Kidney glomerular epithelial cell (primary cell): ENCODE measurements around the gene CNTNAP5.

Experiments
- DNase-seq: peaks from one replicate; lab custom pipeline; 2025; lab: John Stamatoyannopoulos, UW

The CNTNAP5 gene

DNA sequence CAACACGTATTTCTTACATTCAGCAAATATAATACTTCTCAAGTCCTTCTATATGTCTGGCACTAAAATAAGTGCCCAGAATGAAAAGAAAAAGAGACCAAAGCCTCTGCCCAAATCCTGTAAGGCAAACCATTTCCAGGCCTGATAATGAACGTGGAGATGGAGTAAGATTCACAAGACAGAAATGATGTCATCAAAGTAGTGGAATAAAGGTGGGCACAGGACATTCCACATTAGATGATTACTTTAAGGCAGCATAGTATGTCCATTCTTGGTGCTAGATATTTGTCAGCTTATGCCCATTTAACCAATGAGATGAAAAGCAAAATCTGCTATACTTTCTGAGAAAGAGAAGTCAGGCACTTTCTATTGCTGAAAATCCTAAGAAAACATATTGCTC is 38.5 kb downstream of the CNTNAP5 start:
- DNase-seq = no peak

GRCh38 chr2:124065636-124066035 is 40.5 kb downstream of the CNTNAP5 start:
- no peak for DNase-seq

DNA sequence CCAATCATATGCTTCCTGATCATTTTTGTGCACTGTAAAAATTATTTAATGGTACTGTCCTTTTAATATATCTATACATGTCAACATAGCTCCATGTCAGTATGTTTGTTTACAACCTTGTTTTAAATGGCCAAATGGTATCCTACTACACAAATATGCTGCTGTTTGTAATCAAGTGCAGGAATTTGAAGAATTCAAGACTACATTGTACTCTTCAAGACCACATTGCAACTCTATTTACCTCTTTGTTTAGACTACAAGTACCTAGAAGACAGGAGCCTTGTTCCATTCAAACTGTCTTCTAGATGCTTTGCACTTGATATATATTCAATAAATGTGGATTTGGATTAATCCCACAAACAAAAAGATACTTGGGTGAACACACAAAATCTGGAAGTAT is 41.7 kb downstream of the CNTNAP5 start:
- DNase-seq = no peak

- no peak for DNase-seq
These were observed 54.0 kb downstream of the CNTNAP5 start for GRCh38 chr2:124079045-124079444.

DNA sequence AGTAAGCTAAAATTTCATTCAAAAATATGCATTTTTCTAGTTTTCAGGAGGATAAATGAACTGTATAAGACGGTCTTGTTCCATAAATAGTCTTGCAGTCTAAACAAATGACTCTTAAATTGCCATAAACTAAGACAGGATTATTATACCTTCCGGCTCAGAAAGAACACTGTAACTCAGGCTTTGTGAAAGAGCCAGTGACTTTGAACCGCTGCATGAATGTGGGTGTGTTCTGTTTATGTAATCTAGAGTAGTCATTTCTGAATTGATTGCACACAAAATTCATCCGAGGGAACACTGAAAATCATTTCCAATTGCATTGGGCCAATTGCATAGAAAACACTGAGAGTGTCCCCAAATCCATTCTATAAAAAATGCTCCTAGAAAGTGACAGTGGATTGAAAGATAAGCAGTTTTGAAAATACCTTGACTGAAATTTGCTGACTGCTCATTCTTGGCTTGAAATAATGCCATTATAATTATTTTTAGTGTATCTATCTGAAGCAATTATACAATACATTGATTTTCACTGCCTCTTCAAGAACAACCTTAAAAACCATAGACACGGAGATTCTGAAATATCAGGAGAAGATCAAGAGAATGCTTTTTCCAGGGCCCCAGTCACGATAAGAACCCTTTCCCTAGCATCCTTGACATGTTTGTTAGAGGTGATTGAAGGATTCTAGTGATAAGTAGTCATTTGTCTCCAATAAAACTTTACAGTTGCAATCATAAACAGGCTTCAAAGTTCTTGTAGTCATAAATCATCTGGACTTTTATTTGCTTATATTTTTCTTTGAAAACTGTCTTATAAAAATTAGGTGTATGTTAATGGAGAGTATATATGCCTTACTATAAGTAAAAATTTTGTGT is 55.4 kb downstream of the CNTNAP5 start:
- DNase-seq = no peak

DNA sequence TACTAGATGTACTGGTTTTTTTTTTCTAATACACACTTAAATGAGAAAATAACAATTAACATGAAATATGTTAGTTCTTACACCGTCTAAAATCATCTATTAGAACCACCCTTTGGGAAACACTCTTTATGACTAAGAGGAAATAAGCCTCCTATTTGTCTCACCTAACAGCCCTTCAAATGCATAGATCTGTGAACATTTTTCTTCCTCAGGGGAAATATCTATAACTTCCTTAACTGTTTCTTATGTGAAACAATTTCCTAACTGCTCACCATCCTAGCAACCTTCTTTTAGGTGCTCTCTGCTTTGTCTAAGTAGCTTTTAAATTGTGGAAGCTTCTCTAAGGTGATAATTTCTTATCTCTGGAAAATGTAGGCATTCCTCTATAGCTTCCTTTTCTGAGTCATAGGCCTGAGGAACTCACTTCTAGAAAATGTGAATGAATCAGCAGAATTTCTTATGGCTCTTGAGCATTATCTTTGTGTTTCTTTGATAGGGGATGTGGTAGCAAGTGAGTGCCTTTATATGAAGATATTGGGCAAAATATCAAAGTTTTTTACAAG is 56.1 kb downstream of the CNTNAP5 start:
- DNase-seq = no peak

DNA sequence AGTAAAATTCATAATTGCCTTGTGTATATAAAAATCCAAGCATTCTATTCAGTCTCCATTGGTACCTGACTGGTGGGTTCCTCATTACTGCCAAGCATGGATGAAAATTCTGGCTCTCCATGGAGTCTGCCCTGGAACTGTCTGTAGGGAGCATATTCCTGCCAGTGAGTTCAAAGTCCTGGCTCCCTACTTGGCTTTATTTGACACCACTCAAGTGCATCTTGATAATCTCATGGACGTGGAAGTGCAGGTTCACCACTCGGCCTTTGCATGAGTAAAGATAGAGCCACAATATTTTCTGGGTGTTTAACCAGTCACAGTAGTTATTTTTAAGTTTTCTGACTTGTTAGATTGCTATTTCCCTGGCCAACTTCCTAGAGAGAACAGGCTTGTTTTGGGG is 63.5 kb downstream of the CNTNAP5 start:
- no peak for DNase-seq

DNA sequence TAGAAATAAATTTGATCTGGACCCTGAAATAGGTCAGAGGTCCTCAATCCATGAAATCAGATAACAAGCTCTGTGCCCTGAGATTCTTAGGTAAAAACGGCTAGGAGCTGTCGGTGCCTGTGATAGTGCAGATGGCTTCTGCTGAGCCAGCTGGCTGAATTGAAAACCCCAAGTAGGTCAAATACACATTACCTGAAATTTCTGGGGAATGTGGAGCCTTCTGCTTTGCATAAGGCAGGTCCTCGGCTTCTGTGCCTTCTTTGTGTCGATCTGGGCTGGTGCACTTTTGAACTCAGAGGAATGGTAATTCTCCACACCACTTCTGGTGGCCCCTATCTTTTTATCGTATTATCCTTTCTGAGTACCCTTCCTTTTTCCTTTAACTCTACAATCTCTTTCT is 66.6 kb downstream of the CNTNAP5 start:
- no peak for DNase-seq

- no peak for DNase-seq
These were observed 67.6 kb downstream of the CNTNAP5 start for GRCh38 chr2:124092651-124093050.

DNA sequence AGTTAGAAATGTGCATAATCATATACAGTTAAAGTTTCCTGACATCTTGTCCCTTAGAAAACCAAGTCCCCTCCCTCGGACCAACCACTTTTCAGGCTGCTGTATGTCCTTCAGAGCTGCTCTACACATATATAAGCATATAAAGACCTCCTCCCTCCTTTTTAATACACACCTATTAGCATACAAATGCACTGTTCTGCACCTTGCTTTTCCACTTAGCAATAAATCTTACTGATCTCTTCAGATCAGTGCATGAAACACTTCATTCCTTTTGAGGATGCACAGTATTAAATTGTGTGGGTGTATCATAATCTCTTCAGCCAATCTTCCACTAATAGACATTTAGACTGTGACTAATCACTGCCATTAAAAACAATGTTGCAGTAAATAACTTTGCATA is 79.8 kb downstream of the CNTNAP5 start:
- DNase-seq = no peak

- no peak for DNase-seq
These were observed 87.1 kb downstream of the CNTNAP5 start for GRCh38 chr2:124112206-124112605.

DNA sequence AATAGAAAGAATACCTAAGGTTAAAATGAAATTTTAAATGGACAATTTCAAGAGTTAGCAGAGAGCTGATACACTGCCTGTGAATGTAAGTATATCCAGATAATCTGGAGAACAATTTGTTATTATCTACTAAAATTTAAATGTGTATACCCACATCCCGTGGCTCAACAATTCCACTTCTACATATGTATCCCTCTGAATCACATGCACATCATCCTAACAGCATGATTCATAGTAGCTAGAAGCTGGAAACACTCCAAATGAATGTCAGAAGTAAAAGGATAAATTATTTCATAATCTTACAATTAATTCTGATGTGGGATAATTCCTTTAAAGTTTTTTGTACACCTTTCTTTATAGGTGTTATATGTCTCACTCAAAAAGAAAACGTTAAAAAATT is 87.9 kb downstream of the CNTNAP5 start:
- peak; percentile 36 for DNase-seq

GRCh38 chr2:124120246-124120645 is 95.2 kb downstream of the CNTNAP5 start:
- no peak for DNase-seq

DNA sequence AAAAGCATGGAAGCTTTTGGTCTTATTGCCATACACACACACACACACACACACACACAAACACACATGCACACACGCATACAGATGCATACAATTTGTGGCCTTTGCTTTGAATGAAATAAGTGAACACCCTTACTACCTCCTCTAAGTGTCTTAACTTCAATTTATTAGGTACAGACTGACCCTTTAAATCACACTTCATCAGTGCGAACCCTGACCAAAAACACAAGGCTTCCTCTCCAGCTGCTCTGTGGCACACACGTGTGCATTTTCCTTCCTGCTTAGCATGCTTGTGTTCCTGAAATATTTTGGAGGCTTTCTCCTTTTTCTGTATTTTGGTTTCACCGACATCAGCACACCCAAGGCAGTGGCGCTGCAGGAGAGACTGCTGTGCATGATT is 96.0 kb downstream of the CNTNAP5 start:
- DNase-seq = no peak

DNA sequence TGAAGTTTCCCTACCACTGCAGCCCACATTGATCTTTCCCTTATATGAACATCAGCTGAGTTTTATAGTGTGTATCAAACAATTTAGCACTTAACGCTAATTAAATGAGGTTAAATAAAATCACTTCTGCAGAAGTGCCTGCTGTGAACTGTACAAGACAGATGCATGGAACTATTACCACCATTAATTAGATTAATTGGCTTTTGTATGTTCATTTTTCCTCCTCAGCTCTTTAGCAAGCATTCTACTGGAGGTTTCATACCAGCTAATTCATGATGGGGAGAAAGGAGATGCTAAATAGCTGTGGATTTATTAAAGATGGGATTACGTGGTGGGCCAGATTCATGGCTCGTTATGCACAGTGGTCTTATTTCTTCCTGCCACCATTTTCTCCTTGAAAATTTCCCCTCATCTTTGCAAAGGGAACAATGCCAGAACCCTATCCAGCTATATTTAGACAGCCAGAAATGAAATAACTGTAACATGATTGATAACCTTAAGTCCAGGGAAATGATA is 96.7 kb downstream of the CNTNAP5 start:
- no peak for DNase-seq

- no peak for DNase-seq
These were observed 97.3 kb downstream of the CNTNAP5 start for GRCh38 chr2:124122340-124122739.

DNA sequence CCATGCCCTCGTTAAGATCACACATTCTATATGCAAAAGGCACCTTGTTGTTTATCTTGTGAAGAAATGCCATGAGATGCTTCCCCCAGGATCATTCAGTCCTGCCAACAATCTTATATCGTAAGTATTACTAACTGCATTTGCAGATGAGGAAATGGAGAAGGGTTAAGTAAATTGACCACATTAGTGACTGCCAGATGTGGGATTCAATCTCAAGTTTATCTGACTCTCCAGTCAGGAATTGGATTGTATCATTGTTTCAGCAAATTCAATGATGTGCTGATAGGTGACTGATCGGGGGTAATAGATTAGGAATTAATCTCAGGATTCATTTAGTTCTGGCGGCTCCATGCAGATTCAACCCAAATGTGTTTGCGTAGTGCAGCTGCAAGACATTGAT is 106.2 kb downstream of the CNTNAP5 start:
- DNase-seq = no peak

DNA sequence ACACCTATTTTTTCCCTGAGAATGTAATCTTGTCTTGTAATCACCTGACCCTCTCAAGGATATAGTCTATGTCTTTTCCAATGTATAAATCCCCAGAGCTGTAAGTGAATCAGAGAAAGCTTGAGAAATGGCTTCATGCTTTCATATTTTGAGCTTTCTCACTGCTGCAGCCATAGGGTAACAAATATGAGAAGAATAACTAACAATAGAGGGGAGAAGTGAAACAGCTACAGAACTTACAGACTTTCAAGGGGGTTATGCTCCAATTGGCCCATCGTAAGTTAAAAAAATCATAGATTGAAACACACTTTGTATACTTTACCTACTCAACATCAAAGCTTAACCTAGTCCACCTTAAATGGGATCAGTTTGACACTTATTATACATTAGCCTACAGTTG is 111.0 kb downstream of the CNTNAP5 start:
- no peak for DNase-seq

DNA sequence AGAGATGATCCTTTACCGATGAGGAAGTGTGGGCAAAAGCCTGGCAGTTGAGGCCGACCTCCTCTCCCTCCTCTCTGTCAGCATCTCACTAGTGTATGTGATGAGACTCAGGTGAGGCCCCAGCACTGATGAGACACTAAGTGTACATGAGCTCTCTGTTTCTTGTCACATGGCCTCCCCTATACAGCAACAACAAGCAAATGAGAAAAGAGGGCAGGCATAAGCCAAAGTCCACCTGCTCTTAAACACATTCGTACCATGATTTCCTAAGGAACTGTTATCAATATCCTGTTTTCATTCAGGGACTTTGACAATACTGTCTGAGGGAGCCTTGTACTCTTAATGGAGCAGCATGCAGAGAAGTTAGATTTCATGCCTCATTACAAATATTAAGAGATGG is 113.0 kb downstream of the CNTNAP5 start:
- DNase-seq = no peak

DNA sequence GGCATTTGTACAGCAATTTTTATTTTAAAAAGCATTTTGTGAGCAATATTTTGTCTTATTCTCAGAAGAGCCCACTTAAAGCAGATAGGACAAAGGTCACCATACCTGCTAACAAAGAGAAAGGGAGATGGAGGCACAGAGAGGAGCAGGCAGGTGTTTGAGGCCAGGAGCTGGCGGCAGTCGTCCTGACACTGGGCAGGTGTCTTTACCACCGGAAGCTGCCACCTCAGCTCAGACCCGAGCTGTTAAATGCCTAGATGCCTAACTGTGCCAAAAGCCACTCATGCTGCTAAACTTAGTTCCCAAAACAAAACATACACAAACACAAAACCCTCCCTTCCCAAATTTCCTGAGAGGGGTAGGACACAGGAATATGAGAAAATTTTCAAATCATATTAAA is 120.9 kb downstream of the CNTNAP5 start:
- DNase-seq = no peak

GRCh38 chr2:124147552-124147951 is 122.5 kb downstream of the CNTNAP5 start:
- no peak for DNase-seq

GRCh38 chr2:124149571-124149970 is 124.5 kb downstream of the CNTNAP5 start:
- no peak for DNase-seq

- DNase-seq = no peak
These were observed 126.6 kb downstream of the CNTNAP5 start for GRCh38 chr2:124151691-124152090.

DNA sequence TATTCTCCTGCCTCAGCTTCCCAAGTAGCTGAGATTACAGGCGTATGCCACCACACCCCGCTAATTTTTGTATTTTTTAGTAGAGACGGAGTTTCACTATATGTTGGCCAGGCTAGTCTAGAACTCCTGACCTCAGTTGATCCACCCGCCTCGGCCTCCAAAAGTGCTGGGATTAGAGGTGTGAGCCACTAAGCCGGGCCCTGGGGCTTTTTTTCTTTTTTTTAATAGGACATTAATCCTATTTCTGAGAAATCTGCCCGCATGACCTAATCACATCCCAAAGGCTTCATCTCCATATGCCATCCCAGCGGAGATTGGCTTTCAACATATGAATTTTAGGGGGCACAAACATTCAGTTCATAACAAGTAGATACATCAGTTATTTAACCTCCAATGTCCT is 128.6 kb downstream of the CNTNAP5 start:
- DNase-seq = no peak
